GM12873 (cell line): ENCODE results near the gene SAAL1.

Source experiments
- TF ChIP-seq, protein P1 (sequence below): IDR thresholded peaks from 2 replicates; pipeline ENCODE4 v1.5.1; 2012; ENCODE audit warnings: low read depth, mild to moderate bottlenecking, moderate library complexity, low read length, control low read depth; ENCODE audit not compliant: insufficient read depth; ENCODE audit errors: missing control alignments

The SAAL1 gene, protein sequence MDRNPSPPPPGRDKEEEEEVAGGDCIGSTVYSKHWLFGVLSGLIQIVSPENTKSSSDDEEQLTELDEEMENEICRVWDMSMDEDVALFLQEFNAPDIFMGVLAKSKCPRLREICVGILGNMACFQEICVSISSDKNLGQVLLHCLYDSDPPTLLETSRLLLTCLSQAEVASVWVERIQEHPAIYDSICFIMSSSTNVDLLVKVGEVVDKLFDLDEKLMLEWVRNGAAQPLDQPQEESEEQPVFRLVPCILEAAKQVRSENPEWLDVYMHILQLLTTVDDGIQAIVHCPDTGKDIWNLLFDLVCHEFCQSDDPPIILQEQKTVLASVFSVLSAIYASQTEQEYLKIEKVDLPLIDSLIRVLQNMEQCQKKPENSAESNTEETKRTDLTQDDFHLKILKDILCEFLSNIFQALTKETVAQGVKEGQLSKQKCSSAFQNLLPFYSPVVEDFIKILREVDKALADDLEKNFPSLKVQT

DNA sequence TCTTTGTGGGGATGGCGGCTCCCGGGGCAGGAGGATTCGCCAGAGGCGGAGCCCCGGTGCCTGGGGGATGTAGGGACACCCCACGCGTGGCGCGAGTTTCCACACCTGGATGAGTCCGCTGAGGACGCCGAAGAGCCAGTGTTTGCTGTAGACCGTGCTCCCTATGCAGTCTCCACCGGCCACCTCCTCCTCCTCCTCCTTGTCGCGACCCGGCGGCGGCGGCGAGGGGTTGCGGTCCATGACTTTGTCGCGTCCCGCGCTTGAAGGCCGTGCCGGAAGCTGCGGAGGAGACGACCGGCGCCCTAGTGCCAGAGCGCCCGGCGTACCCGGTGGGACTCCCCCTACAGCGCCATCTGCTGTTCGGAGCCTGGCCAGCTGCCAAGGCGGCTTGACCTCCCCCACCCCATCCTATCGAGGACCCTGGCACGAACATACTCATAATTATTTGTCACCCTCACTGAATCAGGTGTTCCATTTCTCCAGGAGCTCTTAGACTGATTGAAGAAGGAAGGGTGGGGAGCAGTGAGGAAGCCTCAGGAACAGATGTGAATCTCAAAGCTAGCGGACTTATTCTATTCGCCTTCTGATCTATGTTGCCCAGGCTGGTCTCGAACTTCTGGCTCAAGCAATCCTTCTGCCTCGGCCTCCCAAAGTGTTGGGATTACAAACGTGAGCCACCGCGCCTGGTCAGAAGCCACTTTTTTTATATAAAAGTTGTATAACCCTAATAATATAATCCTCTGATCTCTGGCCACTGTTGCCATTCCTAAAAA is at the start of gene SAAL1:
Gene SAAL1 (minus strand): TSS at position 281 of the 773 bp plus-strand sequence. CDS start 41 bp downstream, at position 240.
- TF ChIP-seq, protein P1, sequence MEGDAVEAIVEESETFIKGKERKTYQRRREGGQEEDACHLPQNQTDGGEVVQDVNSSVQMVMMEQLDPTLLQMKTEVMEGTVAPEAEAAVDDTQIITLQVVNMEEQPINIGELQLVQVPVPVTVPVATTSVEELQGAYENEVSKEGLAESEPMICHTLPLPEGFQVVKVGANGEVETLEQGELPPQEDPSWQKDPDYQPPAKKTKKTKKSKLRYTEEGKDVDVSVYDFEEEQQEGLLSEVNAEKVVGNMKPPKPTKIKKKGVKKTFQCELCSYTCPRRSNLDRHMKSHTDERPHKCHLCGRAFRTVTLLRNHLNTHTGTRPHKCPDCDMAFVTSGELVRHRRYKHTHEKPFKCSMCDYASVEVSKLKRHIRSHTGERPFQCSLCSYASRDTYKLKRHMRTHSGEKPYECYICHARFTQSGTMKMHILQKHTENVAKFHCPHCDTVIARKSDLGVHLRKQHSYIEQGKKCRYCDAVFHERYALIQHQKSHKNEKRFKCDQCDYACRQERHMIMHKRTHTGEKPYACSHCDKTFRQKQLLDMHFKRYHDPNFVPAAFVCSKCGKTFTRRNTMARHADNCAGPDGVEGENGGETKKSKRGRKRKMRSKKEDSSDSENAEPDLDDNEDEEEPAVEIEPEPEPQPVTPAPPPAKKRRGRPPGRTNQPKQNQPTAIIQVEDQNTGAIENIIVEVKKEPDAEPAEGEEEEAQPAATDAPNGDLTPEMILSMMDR: peak; percentile 91

DNA sequence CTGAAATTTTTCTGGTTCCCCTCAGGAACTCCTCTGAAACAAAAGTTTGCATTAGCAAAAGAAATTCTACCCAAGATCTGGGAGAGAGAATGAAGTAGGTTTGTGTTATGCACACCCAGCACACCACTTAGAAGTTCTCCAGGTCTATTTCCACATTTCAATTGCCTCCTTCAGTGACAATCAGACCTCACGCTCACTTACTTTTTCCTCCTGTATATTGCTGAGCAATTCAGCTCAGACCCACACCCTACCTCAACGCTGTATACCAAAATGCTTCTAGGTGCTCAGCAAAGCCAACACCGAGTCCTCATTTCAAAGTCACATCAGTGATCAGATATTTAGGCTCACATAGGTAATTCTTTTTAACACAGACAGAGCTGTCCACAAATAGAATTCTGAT is 45.7 kb upstream of the SAAL1 start:
- TF ChIP-seq, protein P1: no peak

DNA sequence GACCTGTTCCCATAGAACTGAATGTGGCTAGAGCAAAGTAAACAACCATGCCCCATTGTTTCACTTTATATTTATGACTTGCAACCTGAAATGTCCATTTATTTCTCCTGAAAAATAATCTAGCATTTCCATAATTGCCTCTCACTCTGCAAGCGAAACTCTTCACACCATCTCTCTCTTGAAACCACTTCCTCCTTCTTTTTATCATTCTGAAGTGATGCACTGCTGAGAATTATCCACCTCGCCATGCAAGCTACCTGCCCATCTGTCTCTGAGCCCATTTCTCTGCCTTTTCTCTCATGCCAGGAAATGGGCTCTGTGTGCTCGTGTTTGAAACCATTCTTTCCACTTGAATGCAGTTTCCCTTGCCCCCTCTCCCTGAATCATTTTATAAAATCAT is 40.0 kb upstream of the SAAL1 start:
- TF ChIP-seq, protein P1: no peak

DNA sequence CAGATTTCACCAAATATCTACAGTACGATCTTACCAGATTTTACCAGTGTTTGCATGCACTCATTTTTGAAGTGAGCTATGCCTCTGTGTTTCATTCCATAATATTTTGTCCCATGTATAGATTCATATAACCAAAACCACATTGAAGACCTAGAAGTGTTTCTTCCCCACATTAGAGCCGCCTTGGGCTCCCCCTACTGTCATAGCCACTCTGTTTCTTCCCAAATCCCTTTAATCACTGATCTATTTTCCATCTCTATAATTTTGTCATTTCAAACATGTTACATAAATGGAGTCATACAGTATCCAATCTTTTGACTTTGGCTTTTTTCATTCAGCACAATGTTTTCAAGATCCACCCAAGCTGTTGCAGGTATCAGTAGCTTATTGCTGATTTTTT is 39.1 kb upstream of the SAAL1 start:
- TF ChIP-seq, protein P1: no peak

DNA sequence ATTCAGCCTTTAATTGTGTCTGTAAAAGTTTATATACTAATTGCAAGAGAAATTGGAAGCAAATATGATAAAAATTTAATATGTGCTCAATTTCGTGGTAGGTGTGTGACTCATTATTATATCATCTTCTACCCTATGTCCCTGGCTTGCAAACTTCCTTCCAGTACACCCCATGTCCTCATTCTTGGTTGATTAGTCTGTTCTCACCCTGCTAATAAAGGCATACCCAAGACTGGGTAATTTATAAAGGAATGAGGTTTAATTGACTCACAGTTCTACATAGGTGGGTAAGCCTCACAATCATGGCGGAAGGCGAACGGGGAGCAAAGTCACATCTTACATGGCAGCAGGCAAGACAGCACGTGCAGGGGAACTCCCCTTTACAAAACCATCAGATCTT is 38.4 kb upstream of the SAAL1 start:
- TF ChIP-seq, protein P1: no peak

DNA sequence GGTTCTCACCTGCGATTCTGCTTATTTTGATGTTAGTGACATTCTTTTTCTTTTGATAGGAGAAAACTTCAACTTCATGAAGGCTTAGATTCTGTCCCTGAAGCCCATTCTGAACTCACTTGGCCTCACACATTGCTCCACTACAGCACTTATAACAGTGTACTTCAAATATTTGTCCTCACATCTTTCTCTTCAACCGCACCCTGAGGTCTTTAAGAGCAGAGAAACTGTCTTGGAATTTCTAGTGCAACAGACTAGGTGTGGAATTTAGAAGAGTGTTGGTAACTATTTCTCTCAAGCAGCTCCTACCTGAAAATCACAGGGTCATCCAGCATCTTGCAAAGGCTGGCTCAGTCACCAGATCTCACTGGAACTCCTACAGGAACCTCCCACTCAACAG is 34.3 kb upstream of the SAAL1 start:
- TF ChIP-seq, protein P1: no peak

DNA sequence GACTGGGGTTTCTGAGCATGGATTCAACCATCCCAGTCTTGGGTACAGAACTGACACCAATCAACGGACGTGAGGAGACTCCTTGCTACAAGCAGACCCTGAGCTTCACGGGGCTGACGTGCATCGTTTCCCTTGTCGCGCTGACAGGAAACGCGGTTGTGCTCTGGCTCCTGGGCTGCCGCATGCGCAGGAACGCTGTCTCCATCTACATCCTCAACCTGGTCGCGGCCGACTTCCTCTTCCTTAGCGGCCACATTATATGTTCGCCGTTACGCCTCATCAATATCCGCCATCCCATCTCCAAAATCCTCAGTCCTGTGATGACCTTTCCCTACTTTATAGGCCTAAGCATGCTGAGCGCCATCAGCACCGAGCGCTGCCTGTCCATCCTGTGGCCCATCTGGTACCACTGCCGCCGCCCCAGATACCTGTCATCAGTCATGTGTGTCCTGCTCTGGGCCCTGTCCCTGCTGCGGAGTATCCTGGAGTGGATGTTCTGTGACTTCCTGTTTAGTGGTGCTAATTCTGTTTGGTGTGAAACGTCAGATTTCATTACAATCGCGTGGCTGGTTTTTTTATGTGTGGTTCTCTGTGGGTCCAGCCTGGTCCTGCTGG is 31.4 kb upstream of the SAAL1 start:
- TF ChIP-seq, protein P1: no peak
